Gastrocnemius medialis (tissue), 4 donors: Measurements from ENCODE around the gene CUL1. TPM values are rescaled to one million over a fixed set of nuclear protein-coding genes. Genes with fewer than 3 reads are reported as not detected.

ENCODE experiments used
- ATAC-seq, 2 donors: fragments of 150-250 bp; one replicate each; pipeline ENCODE4 v1.9.1; 2016
- DNase-seq, 2 donors: peaks; one replicate each; pipeline ENCODE4 v3.0.0-alpha.2; 2019
- H3K27ac ChIP-seq, 4 donors: fragments of 200-600 bp; sonication (generic); 1 replicate in 1 of 4; 2 replicates in 3 of 4; pipeline ENCODE4 v1.5.1; 2016 to 2018; ENCODE audit warnings: mild to moderate bottlenecking in 2 of 4, moderate library complexity in 1 of 4
- H3K27me3 ChIP-seq, 3 donors: fragments of 200-600 bp; sonication (generic) in 2 of 3; 1 replicate in 1 of 3; 2 replicates in 2 of 3; pipeline versions ENCODE4 v1.5.1 to v1.6.0; 2016 to 2019; ENCODE audit warnings: mild to moderate bottlenecking in 1 of 3, moderate library complexity in 1 of 3
- H3K36me3 ChIP-seq, 2 donors: fragments of 200-600 bp; sonication (generic) in 1 of 2; one replicate each; pipeline ENCODE4 v1.5.1; 2017 to 2018
- H3K4me1 ChIP-seq, 2 donors: fragments of 200-600 bp; sonication (generic) in 1 of 2; one replicate each; pipeline ENCODE4 v1.5.1; 2016 to 2017; ENCODE audit warnings: mild to moderate bottlenecking in 2 of 2
- H3K4me3 ChIP-seq, 4 donors: fragments of 200-600 bp; sonication (generic) in 3 of 4; 1 replicate in 1 of 4; 2 replicates in 3 of 4; pipeline ENCODE4 v1.5.1; 2016 to 2019; ENCODE audit warnings: mild to moderate bottlenecking in 2 of 4
- H3K9me3 ChIP-seq, 3 donors: fragments of 200-600 bp; sonication (generic) in 2 of 3; 1 replicate in 1 of 3; 2 replicates in 2 of 3; pipeline ENCODE4 v1.5.1; 2016 to 2019
- CTCF ChIP-seq, 5 experiments: fragments of 450-650 bp in 3 of 5; fragments of 200-600 bp in 2 of 5; sonication (generic) in 2 of 5; IDR thresholded peaks in 4 of 5; conservative IDR thresholded peaks in 1 of 5; 1 replicate in 4 of 5; 2 replicates in 1 of 5; pipeline ENCODE4 v1.5.1; 2016 to 2019; ENCODE audit warnings: antibody characterized with exemption in 5 of 5, mild to moderate bottlenecking in 3 of 5, moderate library complexity in 3 of 5
- POLR2A ChIP-seq, 2 donors: fragments of 450-650 bp; IDR thresholded peaks; one replicate each; pipeline ENCODE4 v1.6.1; 2017; ENCODE audit warnings: antibody characterized with exemption in 2 of 2, mild to moderate bottlenecking in 2 of 2, moderate library complexity in 2 of 2
- in situ Hi-C, 4 donors: fragments of 200-750 bp; cut with MboI; loops; one replicate each; pipeline versions ENCODE4 v1.15.0 to v1.8.0; 2017; ENCODE audit warnings: low sequenced_read_pairs in 4 of 4
- intact Hi-C: fragments of 100-400 bp; cut with DNase I; formaldehyde crosslinking; loops from one replicate; pipeline ENCODE4 v1.15.1; 2023; ENCODE audit warnings: low total_unique reads
- total RNA-seq, 4 donors: library from RNA; depleted of rRNA; stranded (reverse); fragments of >200 nt; gene quantifications; one replicate each; pipeline versions ENCODE4 v1.1.0 to v1.2.3, GENCODE V29; 2016

The CUL1 gene
- total RNA-seq, 4 donors from 2014 or later, result 78.7 to 101 (median 84.6) TPM

GRCh38 chr7:148809856-148810255, 111.2 kb downstream of the CUL1 start:
- Histone ChIP-seq H3K4me3 (no peak overlapping the region), H3K27ac (no peak overlapping the region), H3K27me3 (no peaks in the 10 kb centered on the region), H3K36me3 (peaks cover 0 to 6% of the 10 kb centered on the region in 2 donors), H3K4me1 (no peaks in the 10 kb centered on the region), H3K9me3 (no peaks in the 10 kb centered on the region)
- intact Hi-C loops, result no loop called here
- no peak for ATAC-seq
- no peak for DNase-seq
- TF ChIP-seq CTCF (IDR thresholded peaks at IDR 0.05 in 4 of 5, conservative IDR thresholded peaks at IDR 0.05 in 1 of 5), result no peak
- TF ChIP-seq POLR2A (IDR thresholded peaks at IDR 0.05), result no peak
- in situ Hi-C loops, result no loop called here

- no peaks in the 10 kb centered on the region for H3K4me1 ChIP-seq
- no peaks in the 10 kb centered on the region for H3K9me3 ChIP-seq
- no peaks in the 10 kb centered on the region for H3K27me3 ChIP-seq
- in situ Hi-C loops (no loop called here), intact Hi-C loops (no loop called here)
- H3K36me3 ChIP-seq, result no peaks in the 10 kb centered on the region
- DNase-seq (no peak), ATAC-seq (no peak)
- H3K27ac ChIP-seq, result no peak overlapping the region
- H3K4me3 ChIP-seq, result no peak overlapping the region
- TF ChIP-seq POLR2A (IDR thresholded peaks at IDR 0.05), result no peak
- TF ChIP-seq CTCF (IDR thresholded peaks at IDR 0.05 in 4 of 5, conservative IDR thresholded peaks at IDR 0.05 in 1 of 5), result no peak
Measured at GRCh38 chr7:148811892-148812291, 113.2 kb downstream of the CUL1 start.

- TF ChIP-seq CTCF (IDR thresholded peaks at IDR 0.05 in 4 of 5, conservative IDR thresholded peaks at IDR 0.05 in 1 of 5) (no peak), POLR2A (IDR thresholded peaks at IDR 0.05) (no peak)
- Histone ChIP-seq H3K27ac (no peak overlapping the region), H3K36me3 (no peaks in the 10 kb centered on the region), H3K4me3 (no peak overlapping the region), H3K4me1 (no peaks in the 10 kb centered on the region), H3K9me3 (no peaks in the 10 kb centered on the region), H3K27me3 (no peaks in the 10 kb centered on the region)
- in situ Hi-C loops (no loop called here), intact Hi-C loops (no loop called here)
- no peak for ATAC-seq
- no peak for DNase-seq
Measured at GRCh38 chr7:148813890-148814289, 115.2 kb downstream of the CUL1 start.

GRCh38 chr7:148814922-148815559, 116.3 kb downstream of the CUL1 start:
- no peaks in the 10 kb centered on the region for H3K9me3 ChIP-seq
- no peaks in the 10 kb centered on the region for H3K36me3 ChIP-seq
- no peak for ATAC-seq
- no peaks in the 10 kb centered on the region for H3K27me3 ChIP-seq
- H3K4me1 ChIP-seq, result no peaks in the 10 kb centered on the region
- no peak for DNase-seq
- TF ChIP-seq CTCF (IDR thresholded peaks at IDR 0.05 in 4 of 5, conservative IDR thresholded peaks at IDR 0.05 in 1 of 5) (no peak), POLR2A (IDR thresholded peaks at IDR 0.05) (no peak)
- intact Hi-C loops (no loop called here), in situ Hi-C loops (no loop called here)
- no peak overlapping the region for H3K4me3 ChIP-seq
- no peak overlapping the region for H3K27ac ChIP-seq

- H3K27me3 ChIP-seq, result no peaks in the 10 kb centered on the region
- DNase-seq (no peak), ATAC-seq (no peak)
- H3K27ac ChIP-seq, result no peak overlapping the region
- H3K4me3 ChIP-seq, result no peak overlapping the region
- intact Hi-C loops, result no loop called here
- TF ChIP-seq POLR2A (IDR thresholded peaks at IDR 0.05), result no peak
- no peak for TF ChIP-seq CTCF (IDR thresholded peaks at IDR 0.05 in 4 of 5, conservative IDR thresholded peaks at IDR 0.05 in 1 of 5)
- in situ Hi-C loops, result no loop called here
- H3K4me1 ChIP-seq, result no peaks in the 10 kb centered on the region
- no peaks in the 10 kb centered on the region for H3K9me3 ChIP-seq
- no peaks in the 10 kb centered on the region for H3K36me3 ChIP-seq
Measured at GRCh38 chr7:148815612-148816011, 116.9 kb downstream of the CUL1 start.
